Mammary epithelial cell (primary cell): ENCODE data around the gene LHFPL2.

ENCODE experiments used
- CTCF ChIP-seq, 2 donors: IDR thresholded peaks in 1 of 2; conservative IDR thresholded peaks in 1 of 2; 2 replicates each; pipeline ENCODE4 v1.5.1; 2011 to 2012; ENCODE audit warnings: inconsistent platforms in 2 of 2, low read length in 2 of 2, mild to moderate bottlenecking in 2 of 2, control low read depth in 1 of 2, low read depth in 1 of 2; ENCODE audit not compliant: insufficient read depth in 1 of 2; ENCODE audit errors: extremely low read depth in 1 of 2
- EZH2 ChIP-seq: IDR thresholded peaks from 2 replicates; pipeline ENCODE4 v1.6.1; 2012; ENCODE audit warnings: low read length, inconsistent platforms, borderline replicate concordance

GRCh38 chr5:78549043-78549442 is 99.5 kb downstream of the LHFPL2 start:
- no peak for TF ChIP-seq CTCF (conservative IDR thresholded peaks at IDR 0.05 in 1 of 2, IDR thresholded peaks at IDR 0.05 in 1 of 2; ENCODE audit: extremely low read depth in 1 of 2, insufficient read depth in 1 of 2, low read depth in 1 of 2, low read length in 2 of 2)
- TF ChIP-seq EZH2 = no peak
